HG03159 (cell line): ENCODE data around the gene MAP6.
"Not testable (repeated sequence)": the region's sequence is repeated elsewhere in the genome, so short reads cannot be mapped to it uniquely, and the experiment has no call there.

Experiments
- ATAC-seq: cut with Tn5 transposase; IDR thresholded peaks from one replicate; pipeline ENCODE4 v1.9.1; 2021; ENCODE audit warnings: mild to moderate bottlenecking, moderate library complexity; ENCODE audit not compliant: unreplicated experiment

Gene MAP6

DNA sequence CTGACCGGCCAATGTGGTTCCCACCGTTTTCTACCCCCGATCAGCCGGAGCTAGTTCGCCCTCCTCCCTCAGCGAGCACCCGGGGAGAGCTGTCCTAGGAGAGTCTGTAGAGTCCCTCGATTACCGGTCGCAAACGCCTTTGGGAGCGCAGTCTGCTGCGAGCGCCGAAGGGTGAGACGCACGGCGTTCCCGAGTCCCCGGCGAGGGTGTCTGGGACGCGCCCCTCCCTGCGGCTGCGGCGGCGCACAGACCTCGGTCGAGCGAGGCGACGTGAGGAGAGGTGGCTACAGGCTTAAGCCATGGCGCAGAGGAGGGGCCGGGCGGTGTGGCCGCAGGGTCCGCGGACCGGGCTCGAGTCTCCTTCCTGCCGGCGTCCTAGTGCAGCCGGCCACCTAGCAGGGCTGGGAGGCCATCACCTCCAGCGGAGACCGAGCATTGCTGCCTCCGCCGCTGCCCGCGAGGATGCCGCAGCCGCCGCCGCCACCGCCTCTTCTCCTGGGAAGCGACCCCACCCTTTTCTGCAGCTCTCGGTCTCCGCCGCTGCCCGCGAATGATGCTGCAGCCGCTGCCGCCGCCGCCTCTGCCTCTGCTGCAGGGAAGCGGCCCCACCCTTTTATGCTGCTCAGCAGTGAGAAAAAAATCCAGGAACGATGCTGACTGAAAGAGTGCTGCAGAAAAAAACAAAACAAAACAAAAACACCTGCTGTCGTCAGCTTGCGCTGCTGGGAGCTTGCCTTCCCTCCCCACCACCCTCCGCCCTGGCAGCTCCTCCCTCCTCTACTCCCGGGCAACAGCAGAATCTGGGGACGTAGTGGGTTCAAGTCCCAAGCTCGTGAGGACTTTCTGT is at the start of gene MAP6:
Gene MAP6 (minus strand): TSS at position 588 of the 847 bp plus-strand sequence. CDS start 669 bp downstream, outside the sequence.
- no peak for ATAC-seq

DNA sequence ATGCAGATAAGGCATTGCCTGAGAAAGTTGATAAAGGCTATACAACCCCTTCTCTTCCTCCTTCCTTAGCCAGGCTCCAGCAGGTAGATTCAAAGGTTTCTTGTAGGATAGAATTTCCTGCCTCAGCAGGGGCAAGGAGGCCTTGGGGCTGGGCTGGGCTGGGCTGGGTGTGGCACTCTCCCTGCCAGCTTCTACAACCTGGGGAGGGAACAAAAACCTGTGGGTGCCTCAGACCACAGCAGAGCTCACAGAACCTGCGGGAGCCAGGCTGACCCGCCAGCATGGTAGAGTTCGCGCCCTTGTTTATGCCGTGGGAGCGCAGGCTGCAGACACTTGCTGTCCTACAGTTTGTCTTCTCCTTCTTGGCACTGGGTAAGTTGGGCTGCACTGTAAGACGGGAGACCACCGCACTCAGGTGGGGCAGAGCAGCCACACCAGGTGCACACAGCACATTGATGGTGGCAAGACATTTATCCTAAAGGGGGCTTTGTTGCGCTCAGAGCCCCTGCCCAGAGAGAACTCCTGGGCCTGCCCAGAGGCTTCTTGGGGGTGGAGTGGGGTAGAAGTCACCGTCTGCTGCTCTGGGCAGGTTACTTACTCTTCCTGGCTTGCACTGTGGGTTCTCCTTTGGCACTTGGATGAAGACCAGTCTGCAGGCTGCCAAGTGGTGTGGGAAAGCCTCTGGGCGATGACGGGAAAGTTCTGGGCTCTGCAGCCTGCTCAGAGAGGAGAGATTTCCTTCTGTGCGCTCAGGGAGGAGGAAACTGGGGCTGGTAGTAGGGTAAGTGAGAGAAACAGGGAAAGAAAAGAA is 49.0 kb upstream of the MAP6 start, which contains the start of gene MOGAT2:
Gene MOGAT2 (plus strand): TSS at position 231 of the 811 bp plus-strand sequence. CDS start 51 bp downstream, at position 282.
- no peak for ATAC-seq

DNA sequence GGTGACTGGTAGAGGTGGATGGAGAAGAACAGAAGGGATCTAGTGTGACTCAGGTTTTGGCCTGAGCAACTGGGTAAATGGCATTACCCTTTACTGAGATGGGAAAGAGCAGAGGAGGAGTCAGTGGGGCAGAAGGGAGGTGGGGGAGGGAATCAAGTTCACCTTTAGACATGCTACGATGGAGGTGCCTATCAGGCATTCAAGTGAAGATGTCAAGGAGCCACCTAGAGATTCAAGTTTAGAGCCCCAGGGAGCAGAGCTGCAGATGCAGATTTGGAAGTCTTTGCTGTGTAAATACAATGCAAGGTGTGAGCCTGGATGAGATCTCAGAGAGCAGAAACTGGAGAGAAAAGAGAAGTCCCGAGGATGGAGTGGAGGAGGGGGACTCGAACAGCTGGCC is 47.8 kb upstream of the MAP6 start:
- ATAC-seq, result no peak

DNA sequence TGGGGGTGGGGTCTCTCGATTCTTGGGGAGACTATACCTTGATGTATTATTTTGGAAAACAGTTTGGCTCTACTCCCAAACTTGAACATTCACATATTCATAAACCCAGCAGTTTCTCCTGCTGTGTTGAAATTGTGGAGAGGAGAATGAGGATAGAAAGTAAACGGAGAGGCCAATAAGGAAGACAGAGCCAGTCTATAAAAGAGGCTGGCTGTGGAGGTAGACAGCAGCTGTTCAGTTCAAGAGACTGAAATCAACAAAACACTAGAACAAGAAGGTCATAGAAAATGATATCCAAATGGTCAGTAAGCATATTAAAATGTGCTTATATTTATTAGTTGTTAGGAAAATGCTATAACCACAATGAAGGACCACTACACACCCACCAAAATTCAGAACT is 46.9 kb upstream of the MAP6 start:
- ATAC-seq, result no peak

DNA sequence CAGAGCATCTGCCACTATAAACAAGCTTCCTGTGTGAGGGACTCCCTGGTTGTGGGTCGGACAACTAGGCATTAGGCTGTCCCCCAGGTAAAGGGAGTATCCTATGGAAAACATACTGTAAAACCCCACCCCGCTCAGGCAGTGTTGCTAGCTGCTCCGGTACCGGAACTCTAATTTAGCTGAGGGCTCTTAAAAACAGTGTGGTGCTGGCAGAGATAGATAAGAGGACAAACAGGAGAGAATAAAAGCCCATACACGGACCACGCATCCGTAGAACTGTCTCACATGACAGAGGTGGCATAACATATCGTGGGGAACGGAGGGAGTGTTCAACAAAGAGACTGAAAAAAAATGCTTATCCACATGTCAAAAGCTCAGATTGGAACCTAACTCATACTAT is 45.4 kb upstream of the MAP6 start:
- no peak for ATAC-seq

DNA sequence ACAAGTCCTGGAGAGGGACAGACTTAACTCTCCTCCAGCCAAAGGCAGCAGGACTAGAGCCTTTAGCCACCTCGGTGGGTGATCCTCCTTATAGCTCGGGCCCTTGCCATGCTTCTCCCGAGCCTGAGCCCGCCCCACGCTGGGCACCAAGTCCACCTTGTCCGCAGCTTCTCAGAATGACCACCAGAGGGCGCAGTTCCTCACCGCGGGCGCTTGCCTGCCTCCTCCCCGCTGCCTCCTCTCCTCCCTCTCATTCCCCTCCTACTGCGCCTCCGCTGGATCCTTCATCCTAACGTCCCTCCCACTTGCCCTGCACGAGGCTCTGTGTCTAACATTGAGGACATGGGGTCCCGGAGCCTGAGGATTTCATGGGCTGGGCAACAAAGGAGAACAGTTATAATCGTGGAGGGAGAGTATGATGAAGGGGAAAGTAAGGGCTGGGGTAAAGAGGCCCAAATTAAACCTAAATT is 37.5 kb upstream of the MAP6 start:
- no peak for ATAC-seq

DNA sequence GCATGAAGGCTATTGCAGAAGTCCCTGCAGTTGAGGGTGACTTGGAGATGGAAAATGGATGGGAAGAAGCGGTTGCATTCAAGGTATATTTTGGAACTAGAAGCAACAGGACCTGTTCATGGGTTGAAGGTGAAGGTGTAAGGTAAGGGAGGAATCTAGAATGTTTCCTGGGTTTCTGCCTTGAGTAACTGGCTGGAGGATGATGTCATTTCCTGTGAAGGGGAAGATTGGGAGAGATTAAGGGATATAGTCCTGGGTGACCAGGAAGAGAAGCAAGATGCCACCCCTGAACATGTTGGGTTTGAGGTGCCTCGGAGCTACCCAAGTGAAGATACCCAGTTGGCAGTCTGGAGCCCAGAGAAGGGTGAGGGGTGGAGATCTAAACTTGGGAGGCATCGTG is 36.7 kb upstream of the MAP6 start:
- no peak for ATAC-seq

DNA sequence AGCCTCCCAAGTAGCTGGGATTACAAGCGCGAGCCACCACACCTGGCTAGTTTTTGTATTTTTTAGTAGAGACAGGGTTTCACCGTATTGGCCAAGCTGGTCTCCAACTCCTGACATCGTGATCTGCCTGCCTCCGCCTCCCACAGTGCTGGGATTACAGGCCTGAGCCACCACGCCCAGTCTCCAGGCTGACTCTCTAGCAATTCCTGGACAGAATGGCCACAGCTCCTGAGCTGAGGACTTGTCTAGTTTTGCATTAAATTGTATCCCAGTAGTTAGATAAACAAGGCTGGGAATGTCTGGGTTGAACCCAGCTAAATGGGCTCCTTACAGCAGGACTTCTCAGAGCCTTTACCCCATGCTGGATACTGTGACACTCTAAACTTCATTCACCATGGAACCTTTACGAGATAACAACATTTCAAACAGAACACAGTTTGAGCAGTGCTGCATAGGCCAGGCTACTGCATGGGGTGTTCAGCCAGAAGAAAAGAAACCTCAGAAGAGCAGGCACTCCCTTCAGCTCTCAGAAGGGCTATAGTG is 34.9 kb upstream of the MAP6 start:
- no peak for ATAC-seq

DNA sequence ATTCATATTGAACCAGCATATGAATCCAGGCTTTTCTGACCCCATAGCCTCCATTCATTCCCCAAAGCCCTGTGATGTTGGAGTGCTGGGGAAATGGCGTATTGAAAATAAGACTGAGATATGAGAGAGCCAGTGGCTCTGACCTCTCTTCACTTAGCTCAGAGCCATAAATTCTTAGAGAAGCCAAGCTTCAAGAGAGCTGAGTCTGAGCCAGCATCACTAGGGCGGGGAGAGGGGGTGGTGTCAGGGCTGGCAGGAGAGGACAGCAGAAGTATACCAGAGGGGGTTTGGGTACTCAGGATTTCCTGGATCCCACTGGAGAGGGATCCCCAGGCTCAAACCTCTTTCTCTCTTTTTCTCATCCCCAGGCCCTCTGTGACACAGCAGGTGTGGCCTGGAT is 32.1 kb upstream of the MAP6 start:
- no peak for ATAC-seq

DNA sequence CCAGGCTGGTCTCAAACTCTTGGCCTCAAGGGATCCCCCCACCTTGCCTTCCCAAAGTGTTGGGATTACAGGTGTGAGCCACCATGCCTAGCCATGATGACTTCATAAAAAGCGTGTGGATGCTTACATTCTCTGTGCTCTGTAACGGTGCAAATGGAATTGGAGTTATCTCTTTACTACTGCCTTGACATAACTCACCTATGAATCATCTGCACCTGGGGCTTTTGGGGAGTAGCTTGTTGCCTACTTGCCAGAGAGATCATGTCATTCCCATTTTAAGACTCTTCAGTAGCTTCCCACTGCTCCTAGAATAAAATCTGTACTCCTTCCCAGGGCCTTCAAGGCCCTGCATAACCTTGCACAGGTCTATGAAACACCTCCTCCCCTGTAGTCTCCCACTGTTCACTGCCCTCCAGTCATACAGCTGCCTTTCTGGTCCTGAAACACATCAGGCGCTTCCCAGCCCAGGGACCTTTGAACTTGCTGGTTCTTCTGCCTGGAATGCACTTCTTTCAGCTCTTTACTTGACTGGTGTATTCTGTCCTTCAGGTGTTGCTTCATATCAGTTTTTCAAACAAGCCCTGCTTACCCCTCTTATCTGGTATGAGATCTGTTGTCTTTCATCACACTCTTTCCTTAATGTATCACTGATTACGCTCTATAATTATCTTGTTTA is 29.2 kb upstream of the MAP6 start:
- no peak for ATAC-seq

DNA sequence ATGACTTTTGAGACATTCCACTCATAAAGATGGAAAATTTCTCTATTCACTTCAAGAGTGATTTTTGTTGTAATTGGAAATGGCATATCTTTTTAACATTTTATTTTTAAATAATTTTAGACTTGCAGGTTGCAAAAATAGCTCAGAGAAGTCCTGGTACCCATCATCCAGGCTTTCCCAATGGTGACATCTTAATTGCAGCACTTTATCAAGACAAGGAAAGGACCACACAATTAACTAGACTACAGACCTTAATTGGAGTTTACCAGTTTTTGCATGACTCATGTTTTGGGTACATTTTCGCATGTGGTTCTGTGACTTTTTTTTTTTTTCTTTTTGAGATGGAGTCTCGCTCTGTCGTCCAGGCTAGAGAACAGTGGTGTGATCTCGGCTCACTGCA is 23.0 kb upstream of the MAP6 start:
- ATAC-seq, result no peak

DNA sequence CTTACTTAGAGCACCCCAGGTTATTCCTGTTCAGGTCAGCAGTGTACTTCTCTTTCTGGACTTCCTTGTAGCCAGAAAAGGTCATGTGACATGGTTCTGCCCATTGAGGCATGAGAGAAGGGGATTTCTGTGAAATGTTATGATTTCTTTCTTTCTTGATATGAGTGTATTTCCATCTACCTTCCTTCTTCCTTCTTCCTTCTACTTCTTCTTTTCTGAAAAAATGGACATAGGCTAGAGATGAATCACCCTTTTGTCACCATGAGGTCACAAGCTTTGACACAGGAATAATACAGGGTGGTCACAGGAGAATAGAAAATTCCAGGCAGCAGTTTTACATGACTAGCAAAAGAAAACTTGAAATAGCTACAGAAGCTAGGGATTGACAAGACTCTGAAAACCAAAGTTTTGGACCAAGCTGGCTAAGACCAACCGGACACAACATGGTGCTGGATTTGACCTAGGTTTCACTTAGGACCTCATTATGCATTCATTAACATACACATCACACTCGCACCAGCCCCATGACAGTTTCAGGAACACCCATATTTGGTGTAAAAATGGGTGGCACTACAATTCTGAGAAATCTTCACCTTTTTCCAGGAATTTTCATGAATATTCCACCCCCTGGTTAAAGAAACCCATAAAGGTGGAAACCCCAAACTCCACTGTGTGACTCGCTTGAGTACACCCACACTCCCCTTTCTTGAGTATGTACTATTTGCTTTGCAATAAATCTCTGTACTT is 21.2 kb upstream of the MAP6 start:
- peak; percentile 83 for ATAC-seq

DNA sequence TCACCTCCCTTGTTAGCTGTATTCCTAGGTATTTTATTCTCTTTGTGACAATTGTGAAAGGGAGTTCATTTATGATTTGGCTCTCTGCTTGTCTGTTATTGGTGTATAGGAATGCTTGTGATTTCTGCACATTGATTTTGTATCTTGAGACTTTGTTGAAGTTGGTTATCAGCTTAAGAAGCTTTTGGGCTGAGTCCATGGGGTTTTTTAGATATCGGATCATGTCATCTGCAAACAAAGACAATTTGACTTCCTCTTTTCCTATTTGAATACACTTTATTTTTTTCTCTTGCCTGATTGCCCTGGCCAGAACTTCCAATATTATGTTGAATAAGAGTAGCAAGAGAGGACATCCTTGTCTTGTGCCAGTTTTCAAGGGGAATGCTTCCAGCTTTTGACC is 15.0 kb upstream of the MAP6 start:
- not testable (repeated sequence) for ATAC-seq

DNA sequence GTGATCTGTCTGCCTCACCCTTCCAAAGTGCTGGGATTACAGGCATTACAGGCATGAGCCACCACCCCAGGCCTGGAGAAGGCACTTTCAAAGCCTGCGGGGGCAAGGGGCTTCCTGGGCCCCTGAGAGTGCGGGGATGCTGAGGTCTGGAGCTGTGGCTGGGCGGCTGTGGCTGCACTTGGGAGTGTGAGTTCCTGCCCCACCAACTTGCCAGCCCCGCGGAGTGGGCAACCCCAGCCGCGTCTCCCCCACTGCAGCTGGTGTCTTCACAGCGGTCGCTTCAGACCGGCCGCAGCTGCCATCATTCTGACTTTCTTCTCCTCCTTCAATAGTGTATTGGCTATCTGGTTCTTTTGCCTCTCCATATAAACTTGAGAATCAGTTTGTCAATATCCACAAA is 10.7 kb upstream of the MAP6 start:
- no peak for ATAC-seq

DNA sequence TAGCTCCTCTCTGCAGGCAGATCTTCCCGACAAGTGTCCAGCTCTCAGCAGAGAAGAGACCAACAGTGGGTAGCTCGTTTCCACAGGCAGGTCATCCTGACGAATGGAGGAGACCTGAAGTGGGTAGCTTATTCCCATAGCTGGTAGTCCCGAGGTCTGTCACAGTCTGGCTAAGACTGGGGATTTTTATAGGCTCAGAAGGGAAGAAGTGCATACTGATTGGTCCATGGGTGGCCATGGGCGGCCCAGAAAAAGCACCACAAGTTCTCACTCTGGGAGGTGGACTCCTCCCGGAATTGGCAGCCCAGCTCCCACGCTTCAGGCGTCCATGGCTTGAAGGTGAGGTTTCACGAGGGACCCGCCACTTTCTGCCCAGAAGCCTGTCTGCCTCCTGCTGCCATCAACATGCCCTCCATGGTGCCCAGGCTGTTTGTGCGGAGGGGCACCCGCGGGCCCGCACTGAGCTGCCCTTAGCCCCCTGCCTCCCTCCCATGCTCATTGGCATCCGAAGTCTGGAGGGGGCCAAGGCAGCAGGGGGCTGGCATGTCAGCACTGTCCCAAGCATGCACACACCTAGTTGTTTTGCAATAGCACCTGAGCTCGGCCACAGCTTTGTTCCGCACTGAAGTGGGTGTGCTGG is 9.9 kb upstream of the MAP6 start:
- no peak for ATAC-seq

DNA sequence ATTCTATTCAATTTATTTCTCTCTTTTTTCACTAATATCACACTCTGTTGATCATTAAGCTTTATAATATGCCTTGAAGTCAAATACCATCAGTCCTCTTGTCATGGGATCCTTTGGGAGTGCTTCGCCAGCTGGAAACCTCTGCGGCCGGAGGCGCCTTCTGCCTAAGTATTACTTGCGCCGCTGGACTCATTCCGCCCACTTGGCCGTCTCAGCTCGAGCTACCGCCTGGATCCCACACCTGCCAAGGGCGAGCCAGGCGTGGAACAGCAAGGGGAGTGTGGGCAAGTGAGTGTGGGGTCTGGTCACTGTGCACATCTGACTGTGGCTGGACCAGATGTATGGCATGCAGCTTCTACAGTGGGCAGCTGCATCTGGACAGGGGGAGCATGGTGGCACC is 9.1 kb upstream of the MAP6 start:
- no peak for ATAC-seq

DNA sequence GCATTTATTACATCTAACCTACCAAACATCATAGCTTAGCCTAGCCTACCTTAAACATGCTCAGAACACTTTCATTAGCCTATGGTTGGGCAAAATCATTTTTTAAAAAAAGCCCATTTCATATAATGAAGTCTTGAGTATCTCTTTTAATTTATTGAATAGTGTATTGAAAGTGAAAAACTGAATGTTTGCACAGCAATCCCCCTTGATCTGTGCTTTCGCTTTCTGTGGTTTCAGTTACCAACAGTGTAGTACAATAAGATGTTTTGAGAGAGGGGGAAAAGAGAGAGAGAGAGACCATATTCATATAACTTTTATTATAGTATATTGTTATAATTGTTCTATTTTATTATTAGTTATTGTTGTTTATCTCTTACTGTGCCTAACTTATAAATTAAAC is 8.4 kb upstream of the MAP6 start:
- ATAC-seq, result no peak

DNA sequence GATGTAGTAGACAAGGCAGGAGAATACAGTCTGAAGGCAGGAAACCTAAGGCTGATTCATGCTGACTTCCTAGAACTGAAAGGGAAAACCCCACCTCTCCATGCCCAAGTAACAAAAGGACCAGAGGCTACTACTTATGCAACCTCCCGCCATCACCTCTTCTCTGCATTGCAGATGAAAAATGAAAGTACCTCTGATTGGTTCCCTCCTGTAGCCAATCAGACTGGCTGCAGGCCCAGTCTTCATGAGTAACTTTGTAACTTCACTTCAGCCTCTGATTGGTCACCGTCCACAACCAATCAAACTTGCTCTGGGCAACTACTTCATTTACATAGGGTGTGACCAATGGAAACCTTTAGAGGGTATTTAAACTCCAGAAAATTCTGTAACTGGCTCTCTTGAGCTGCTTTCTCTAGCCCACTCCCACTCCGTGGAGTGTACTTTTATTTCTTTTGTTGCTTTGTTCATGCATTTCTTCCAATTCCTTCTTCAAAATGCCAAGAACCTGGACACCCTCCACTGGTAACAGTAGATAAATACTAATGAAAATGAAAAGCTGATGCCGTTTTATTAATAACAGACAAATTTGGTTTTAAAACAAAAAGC is 5.2 kb upstream of the MAP6 start:
- ATAC-seq, result no peak

DNA sequence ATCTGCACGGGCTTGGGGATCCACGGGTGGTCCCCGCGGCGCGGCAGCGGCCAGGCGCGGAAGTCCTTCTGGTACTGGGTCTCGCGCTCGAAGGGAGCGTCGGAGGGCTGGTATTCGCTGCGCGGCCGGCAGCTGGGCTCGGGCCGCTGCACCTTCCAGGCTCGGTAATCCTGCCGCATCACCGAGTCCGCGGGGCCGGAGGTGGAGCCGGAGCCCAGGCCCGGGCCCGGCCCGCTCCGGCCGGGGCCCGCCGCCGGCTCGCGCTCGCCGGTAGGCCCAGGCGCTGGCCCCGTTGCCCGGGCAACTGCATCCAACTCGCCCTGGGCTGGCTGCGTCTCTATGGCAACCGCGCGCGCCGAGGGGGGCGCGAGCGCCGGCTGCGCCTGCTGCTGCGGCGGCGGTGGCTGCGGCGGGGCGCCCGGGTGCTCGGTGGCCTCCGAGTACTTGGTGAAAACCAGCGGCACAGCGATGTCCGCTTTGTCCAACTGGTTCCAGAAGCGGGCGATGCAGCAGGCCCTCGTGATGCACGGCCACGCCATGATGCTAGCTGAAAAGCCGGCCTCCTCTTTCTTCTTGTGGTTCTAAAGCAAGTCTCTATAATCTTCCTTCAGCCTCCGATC is 897 bp downstream of the MAP6 start:
- ATAC-seq, result peak; percentile 61
